GM12878 (cell line): Measurements from ENCODE around the gene QPCT. TPM values are rescaled to one million over a fixed set of nuclear protein-coding genes. Genes with fewer than 3 reads are reported as not detected.
A peak's percentile ranks its signal among the peaks of the same experiment; 100 is the strongest.

Experiments
- ATAC-seq: fragments of 200-7000 bp; cut with Tn5 transposase; 3 replicates; pipeline ENCODE4 v1.9.1; 2020; ENCODE audit warnings: mild to moderate bottlenecking, moderate library complexity
- BruUV-seq: library from RNA; stranded (reverse); fragments of 400-500 nt; replicated peaks from 2 replicates; lab custom pipeline; 2021; lab: Mats Ljungman, UMichigan
- CTCF ChIA-PET: fragments of 300-600 bp; sonication (Branson Sonifier 250); formaldehyde crosslinking; extraction: SDS; loops from one replicate; lab custom pipeline; 2021; ENCODE audit warnings: inconsistent platforms; lab: Yijun Ruan, JAX
- POLR2A ChIA-PET: fragments of 350-600 bp; formaldehyde crosslinking; extraction: SDS; loops from one replicate; lab custom pipeline; 2021; ENCODE audit warnings: inconsistent platforms; lab: Charles Lee
- RAD21 ChIA-PET: fragments of 300-600 bp; sonication (Branson Sonifier 250); formaldehyde crosslinking; loops from one replicate; lab custom pipeline; 2023; ENCODE audit warnings: antibody characterized with exemption; ENCODE audit not compliant: unreplicated experiment; lab: Charles Lee
- SMC1A ChIA-PET: fragments of 300-600 bp; sonication (Branson Sonifier 250); formaldehyde crosslinking; loops from one replicate; lab custom pipeline; 2023; ENCODE audit not compliant: unreplicated experiment, uncharacterized antibody; lab: Charles Lee
- DNase-seq: peaks from one replicate; pipeline ENCODE4 v3.0.0-alpha.2; 2011; ENCODE audit warnings: low read depth, low spot score
- FAIRE-seq: peaks from 3 replicates; lab custom pipeline; 2011; peaks lifted over from hg19 to GRCh38; lab: Jason Lieb, UNC
- H2AFZ ChIP-seq: 2 replicates; pipeline ENCODE4 v1.6.0; 2011; ENCODE audit warnings: low read depth, low read length, control low read depth; ENCODE audit not compliant: control insufficient read depth
- H3K27ac ChIP-seq: 2 replicates; pipeline ENCODE4 v1.5.1; 2011; ENCODE audit warnings: control low read depth; ENCODE audit not compliant: control insufficient read depth, insufficient read depth
- H3K27me3 ChIP-seq, 2 experiments: replicated peaks in 1 of 2; 2 replicates each; pipeline versions ENCODE4 v1.6.0 to v1.6.1; 2011; ENCODE audit warnings: low read length in 1 of 2; ENCODE audit not compliant: control insufficient read depth in 2 of 2, insufficient read depth in 2 of 2
- H3K36me3 ChIP-seq, 2 experiments: 2 replicates each; pipeline ENCODE4 v1.5.1; 2011; ENCODE audit warnings: low read length in 1 of 2; ENCODE audit not compliant: control insufficient read depth in 2 of 2, insufficient read depth in 2 of 2
- H3K4me1 ChIP-seq: 2 replicates; pipeline ENCODE4 v1.6.1; 2011; ENCODE audit warnings: mild to moderate bottlenecking, low read length, moderate library complexity, mixed read lengths; ENCODE audit not compliant: control insufficient read depth, insufficient read depth
- H3K4me2 ChIP-seq: 2 replicates; pipeline ENCODE4 v1.6.0; 2011; ENCODE audit warnings: control low read depth; ENCODE audit not compliant: control insufficient read depth, insufficient read depth
- H3K4me3 ChIP-seq: fragments of 200-600 bp; sonication (generic); 2 replicates; pipeline ENCODE4 v1.5.1; 2016
- H3K79me2 ChIP-seq: 2 replicates; pipeline ENCODE4 v1.6.0; 2011; ENCODE audit warnings: low read length; ENCODE audit not compliant: control insufficient read depth, insufficient read depth
- H3K9ac ChIP-seq: 2 replicates; pipeline ENCODE4 v1.8.0; 2011; ENCODE audit warnings: low read length, control low read depth, mixed read lengths; ENCODE audit not compliant: control insufficient read depth, insufficient read depth
- H3K9me3 ChIP-seq: replicated peaks from 3 replicates; pipeline ENCODE4 v1.5.1; 2011; ENCODE audit warnings: mild to moderate bottlenecking, low read length; ENCODE audit not compliant: control insufficient read depth, insufficient read depth
- H4K20me1 ChIP-seq: 2 replicates; pipeline ENCODE4 v1.6.0; 2011; ENCODE audit not compliant: control insufficient read depth, insufficient read depth
- DPF2 ChIP-seq: fragments of 450-650 bp; IDR thresholded peaks from 2 replicates; pipeline ENCODE4 v1.6.1; 2017; ENCODE audit warnings: mild to moderate bottlenecking
- FOS ChIP-seq: IDR thresholded peaks from 3 replicates; pipeline ENCODE4 v1.6.1; 2011; ENCODE audit warnings: borderline replicate concordance; ENCODE audit not compliant: insufficient read length; ENCODE audit errors: extremely low read depth
- FOXK2 ChIP-seq: fragments of 450-650 bp; IDR thresholded peaks from 2 replicates; pipeline ENCODE4 v1.6.1; 2017; ENCODE audit warnings: mild to moderate bottlenecking, moderate library complexity
- GABPA ChIP-seq: IDR thresholded peaks from 2 replicates; pipeline ENCODE4 v1.6.1; 2014; ENCODE audit warnings: antibody characterized with exemption, low read depth, mild to moderate bottlenecking, inconsistent platforms
- IRF4 ChIP-seq: IDR thresholded peaks from 2 replicates; pipeline ENCODE4 v1.6.1; 2011; ENCODE audit warnings: low read depth, low read length
- MAX ChIP-seq: IDR thresholded peaks from 2 replicates; pipeline ENCODE4 v1.6.1; 2012; ENCODE audit warnings: low read depth, low read length, improper control_type of control experiment
- SMARCA5 ChIP-seq: fragments of 450-650 bp; IDR thresholded peaks from 2 replicates; pipeline ENCODE4 v1.6.1; 2017; ENCODE audit warnings: mild to moderate bottlenecking
- SPI1 ChIP-seq: IDR thresholded peaks from 2 replicates; pipeline ENCODE4 v1.6.1; 2011; ENCODE audit warnings: low read depth, mild to moderate bottlenecking, low read length, moderate library complexity, borderline replicate concordance; ENCODE audit not compliant: insufficient read depth
- USF1 ChIP-seq: IDR thresholded peaks from 2 replicates; pipeline ENCODE4 v1.6.1; 2011; ENCODE audit warnings: borderline replicate concordance, low read depth, mild to moderate bottlenecking, moderate library complexity, mixed read lengths, low read length; ENCODE audit not compliant: insufficient read depth; ENCODE audit errors: extremely low read length
- ZNF274 ChIP-seq: IDR thresholded peaks from one replicate; pipeline ENCODE4 v1.8.0; 2011; ENCODE audit not compliant: insufficient read length, insufficient read depth
- WGBS: methylation state at CpG from one replicate; pipeline ENCODE4 v1.1.6; 2016; ENCODE audit warnings: low lambda C conversion rate; ENCODE audit not compliant: insufficient replicate concordance, insufficient coverage; ENCODE audit errors: missing lambda C conversion rate; 5-methylcytosine and 5-hydroxymethylcytosine counted together
- in situ Hi-C: fragments of 300-500 bp; cut with MboI; formaldehyde crosslinking; loops from 9 replicates; pipeline ENCODE4 v1.14.3; 2018; ENCODE audit warnings: mixed read lengths
- intact Hi-C: fragments of 100-400 bp; cut with micrococcal nuclease; formaldehyde crosslinking; loops from one replicate; pipeline ENCODE4 v1.14.2; 2022; ENCODE audit not compliant: unreplicated experiment
- polyA plus RNA-seq, 11 experiments: library from polyadenylated mRNA; depleted of rRNA in 4 of 11; unstranded in 6 of 11; stranded (reverse) in 5 of 11; fragments of >200 nt; fragmentation: Nextera tagmentation in 4 of 11; fragmentation: Illumina TruSeq in 1 of 11; extraction: Ambion mirVana in 4 of 11; extraction: Trizol in 1 of 11; gene quantifications; 1 replicate in 1 of 11; 2 replicates in 10 of 11; pipeline versions ENCODE4 v1.2.1 to v1.2.3, GENCODE V29; 2011 to 2016; ENCODE audit warnings: inconsistent platforms in 2 of 11, missing spikeins in 2 of 11, low read depth in 1 of 11
- total RNA-seq, 4 experiments: library from RNA; depleted of rRNA in 3 of 4; stranded (reverse); fragments of >200 nt in 3 of 4; fragmentation: Illumina TruSeq in 1 of 4; extraction: Trizol in 1 of 4; gene quantifications; 2 replicates each; pipeline versions ENCODE4 v1.2.1 to v1.2.3, GENCODE V29; 2013 to 2021

QPCT gene
- total and polyA plus RNA-seq, 10 of the 15 experiments (the other 5 are each of a cell fraction or from before 2014, with no cell fraction given): 0.14 to 0.86 (median 0.18) TPM; not detected in 1

- peaks cover 5% of the 10 kb centered on the region; the same call in 1 of the 2 replicates for H3K4me1 ChIP-seq
- H3K9ac ChIP-seq: no peak overlapping the region
- H3K9me3 ChIP-seq: no peaks in the 10 kb centered on the region
- DNase-seq (no peak), FAIRE-seq (no peak), ATAC-seq (no peak; the same call in 2 of the 3 replicates)
- CTCF ChIA-PET: interaction anchor here (0.7 to 0.9 kb wide), 3 partner anchors 8 to 24 kb away, joined by 3 read pairs; no protein-coding TSS in a partner anchor
- no peak overlapping the region for H2AFZ ChIP-seq
- SMC1A ChIA-PET: interaction anchor here (1.3 kb wide), 1 partner anchor 78 kb away, joined by 3 read pairs; no protein-coding TSS in a partner anchor
- BruUV-seq: no TSS peak
- H3K4me3 ChIP-seq: peak overlapping the region; percentile 26; the same call in 1 of the 2 replicates
- no peaks in the 10 kb centered on the region for H4K20me1 ChIP-seq
- intact Hi-C loops: loop anchor here (5.0 kb wide), 1 partner anchor 75 kb away; no protein-coding TSS in a partner anchor
- peaks cover 0 to 4% of the 10 kb centered on the region in 2 experiments; a peak in 1 of 4 replicates for H3K36me3 ChIP-seq
- H3K27ac ChIP-seq: peak overlapping the region; percentile 20; the same call in 1 of the 2 replicates
- RAD21 ChIA-PET: no interaction called here
- no peak for TF ChIP-seq SMARCA5
- TF ChIP-seq, all 136 proteins: peak for 0
- Histone ChIP-seq H3K79me2 (peaks cover 3% of the 10 kb centered on the region), H3K27me3 (no peaks in the 10 kb centered on the region), H3K4me2 (peak overlapping the region; percentile 88)
- POLR2A ChIA-PET: interaction anchor here (0.6 kb wide), 1 partner anchor 119 kb away, joined by 3 read pairs; no protein-coding TSS in a partner anchor
- 0% methylated on average over 1 of the region's 1 CpG for WGBS
- in situ Hi-C loops: no loop called here
Measured at GRCh38 chr2:37317746-37318145, 26.7 kb upstream of the QPCT start.

- Histone ChIP-seq H3K4me2 (peak overlapping the region; percentile 88), H3K36me3 (peaks cover 0 to 4% of the 10 kb centered on the region in 2 experiments; a peak in 1 of 4 replicates), H3K27ac (peak overlapping the region; percentile 20; the same call in 1 of the 2 replicates), H3K9ac (no peak overlapping the region), H3K27me3 (no peaks in the 10 kb centered on the region), H3K4me1 (peaks cover 5% of the 10 kb centered on the region; the same call in 1 of the 2 replicates), H3K4me3 (peak overlapping the region; percentile 26; the same call in 1 of the 2 replicates), H3K79me2 (peaks cover 5% of the 10 kb centered on the region), H4K20me1 (no peaks in the 10 kb centered on the region), H3K9me3 (no peaks in the 10 kb centered on the region), H2AFZ (no peak overlapping the region)
- ChIA-PET CTCF (interaction anchor here (0.7 to 0.9 kb wide), 3 partner anchors 9 to 24 kb away, joined by 3 read pairs; no protein-coding TSS in a partner anchor), POLR2A (interaction anchor here (0.5 kb wide), 1 partner anchor 843 kb away, joined by 4 read pairs; no protein-coding TSS in a partner anchor), SMC1A (no interaction called here), RAD21 (interaction anchor here (0.6 kb wide), 1 partner anchor 96 kb away, joined by 7 read pairs; no protein-coding TSS in a partner anchor)
- in situ Hi-C loops: no loop called here
- intact Hi-C loops: loop anchor here (5.0 kb wide), 1 partner anchor 74 kb away; no protein-coding TSS in a partner anchor
- ATAC-seq: peak; percentile 80
- 0% methylated on average over 5 of the region's 5 CpGs for WGBS
- BruUV-seq: no TSS peak
- peak; percentile 59 for FAIRE-seq
- TF ChIP-seq SPI1: peak; percentile 46
- TF ChIP-seq USF1: no peak
- TF ChIP-seq IRF4: 0 out of 2 replicates have a peak, but pooled peaks have one; percentile 54
- no peak for TF ChIP-seq FOXK2
- TF ChIP-seq MAX: no peak
- TF ChIP-seq ZNF274: no peak
- no peak for TF ChIP-seq DPF2
- TF ChIP-seq GABPA: no peak
- TF ChIP-seq FOS: no peak
- peak; percentile 53 for DNase-seq
Measured at GRCh38 chr2:37318401-37318800, 26.0 kb upstream of the QPCT start.
